ENCODE data around the gene TJP2.

Gene TJP2

DNA sequence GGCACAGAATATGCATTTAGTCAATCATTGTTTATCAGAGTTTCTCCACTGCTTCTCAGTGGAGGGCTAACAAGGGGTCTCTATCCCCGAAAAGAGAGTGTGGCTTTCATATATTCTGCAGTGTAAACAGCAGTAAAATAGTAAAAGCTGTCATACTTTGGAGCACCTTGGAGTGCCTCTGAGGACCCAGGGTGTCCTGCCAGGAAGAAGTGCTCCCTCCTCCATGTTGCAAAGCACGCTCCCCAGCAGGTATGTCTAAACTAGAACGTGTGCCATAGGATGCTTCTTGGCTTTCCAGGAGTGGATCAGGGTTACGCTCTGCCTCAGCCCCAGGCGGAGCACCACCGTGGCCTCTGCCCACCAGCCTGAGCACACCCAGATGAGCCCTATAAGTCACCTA lies 8.5 kb upstream of the TJP2 start:
- Histone ChIP-seq H3K79me2 (ENCODE audit: low read length) (no peaks in the 10 kb centered on the region), H3K27me3 (ENCODE audit: low read depth, low read length) (no peaks in the 10 kb centered on the region), H3K36me3 (replicated peaks; ENCODE audit: low read depth, low read length) (peaks cover 2% of the 10 kb centered on the region), H3K4me3 (ENCODE audit: low read length) (no peak overlapping the region), H4K20me1 (ENCODE audit: insufficient read depth, low read length) (no peaks in the 10 kb centered on the region), H2AFZ (ENCODE audit: low read depth, low read length) (no peak overlapping the region), H3K4me1 (ENCODE audit: low read length) (peaks cover 17% of the 10 kb centered on the region), H3K4me2 (ENCODE audit: low read length) (no peak overlapping the region), H3K9ac (ENCODE audit: low read length) (no peak overlapping the region), H3K9me3 (ENCODE audit: insufficient read depth, low read length) (no peaks in the 10 kb centered on the region), H3K27ac (ENCODE audit: low read length) (no peak overlapping the region)
- no peak for TF ChIP-seq EZH2phosphoT487 (IDR thresholded peaks at IDR 0.05; ENCODE audit: low read depth)
- no peak for TF ChIP-seq CTCF (IDR thresholded peaks at IDR 0.05; ENCODE audit: low read depth, low read length)

- Histone ChIP-seq H3K36me3 (replicated peaks; ENCODE audit: low read depth, low read length) (no peaks in the 10 kb centered on the region), H2AFZ (ENCODE audit: low read depth, low read length) (peak overlapping the region; percentile 47), H3K79me2 (ENCODE audit: low read length) (peaks cover under 1% of the 10 kb centered on the region), H3K9ac (ENCODE audit: low read length) (peak overlapping the region; percentile 33; the same call in 1 of the 2 replicates), H4K20me1 (ENCODE audit: insufficient read depth, low read length) (no peaks in the 10 kb centered on the region), H3K4me3 (ENCODE audit: low read length) (peak overlapping the region; percentile 76), H3K9me3 (ENCODE audit: insufficient read depth, low read length) (no peaks in the 10 kb centered on the region), H3K4me1 (ENCODE audit: low read length) (peaks cover 33% of the 10 kb centered on the region), H3K27ac (ENCODE audit: low read length) (peak overlapping the region; percentile 19), H3K27me3 (ENCODE audit: low read depth, low read length) (no peaks in the 10 kb centered on the region), H3K4me2 (ENCODE audit: low read length) (peak overlapping the region; percentile 77)
- TF ChIP-seq EZH2phosphoT487 (IDR thresholded peaks at IDR 0.05; ENCODE audit: low read depth) (no peak), CTCF (IDR thresholded peaks at IDR 0.05; ENCODE audit: low read depth, low read length) (no peak)
Observed at GRCh38 chr9:69168709-69169217, 5.3 kb upstream of the TJP2 start.

GRCh38 chr9:69170231-69170630 lies 3.8 kb upstream of the TJP2 start:
- H3K27ac ChIP-seq (ENCODE audit: low read length), result no peak overlapping the region
- no peak overlapping the region for H2AFZ ChIP-seq (ENCODE audit: low read depth, low read length)
- no peaks in the 10 kb centered on the region for H3K9me3 ChIP-seq (ENCODE audit: insufficient read depth, low read length)
- no peaks in the 10 kb centered on the region for H3K27me3 ChIP-seq (ENCODE audit: low read depth, low read length)
- TF ChIP-seq CTCF (IDR thresholded peaks at IDR 0.05; ENCODE audit: low read depth, low read length), result no peak
- TF ChIP-seq EZH2phosphoT487 (IDR thresholded peaks at IDR 0.05; ENCODE audit: low read depth), result no peak
- H3K4me3 ChIP-seq (ENCODE audit: low read length), result no peak overlapping the region
- peaks cover 33% of the 10 kb centered on the region for H3K4me1 ChIP-seq (ENCODE audit: low read length)
- H3K4me2 ChIP-seq (ENCODE audit: low read length), result no peak overlapping the region
- peaks cover 14% of the 10 kb centered on the region for H3K79me2 ChIP-seq (ENCODE audit: low read length)
- H3K36me3 ChIP-seq (replicated peaks; ENCODE audit: low read depth, low read length), result no peaks in the 10 kb centered on the region
- no peaks in the 10 kb centered on the region for H4K20me1 ChIP-seq (ENCODE audit: insufficient read depth, low read length)
- no peak overlapping the region for H3K9ac ChIP-seq (ENCODE audit: low read length)

GRCh38 chr9:69171049-69171448 lies 3.0 kb upstream of the TJP2 start:
- Histone ChIP-seq H3K27ac (ENCODE audit: low read length) (no peak overlapping the region), H3K36me3 (replicated peaks; ENCODE audit: low read depth, low read length) (no peaks in the 10 kb centered on the region), H3K9ac (ENCODE audit: low read length) (no peak overlapping the region), H3K79me2 (ENCODE audit: low read length) (peaks cover 22% of the 10 kb centered on the region), H4K20me1 (ENCODE audit: insufficient read depth, low read length) (no peaks in the 10 kb centered on the region), H3K4me2 (ENCODE audit: low read length) (peak overlapping the region; percentile 12; the same call in 1 of the 2 replicates), H3K27me3 (ENCODE audit: low read depth, low read length) (no peaks in the 10 kb centered on the region), H3K4me1 (ENCODE audit: low read length) (peaks cover 35% of the 10 kb centered on the region), H2AFZ (ENCODE audit: low read depth, low read length) (no peak overlapping the region), H3K9me3 (ENCODE audit: insufficient read depth, low read length) (no peaks in the 10 kb centered on the region), H3K4me3 (ENCODE audit: low read length) (no peak overlapping the region)
- TF ChIP-seq EZH2phosphoT487 (IDR thresholded peaks at IDR 0.05; ENCODE audit: low read depth) (no peak), CTCF (IDR thresholded peaks at IDR 0.05; ENCODE audit: low read depth, low read length) (no peak)
